OCI-LY3 (cell line): Measurements from ENCODE around the gene CNTNAP2.

Experiments used
- H2AFZ ChIP-seq: fragments of 200-600, 300-600 bp; shearing (Covaris generic); 2 replicates; pipeline ENCODE4 v1.6.0; 2014; ENCODE audit warnings: antibody characterized with exemption, low read depth, low read length
- H3K27ac ChIP-seq: fragments of 200-600, 300-600 bp; sonication (generic); 2 replicates; pipeline ENCODE4 v1.5.1; 2014; ENCODE audit warnings: mild to moderate bottlenecking, low read length, moderate library complexity, mixed read lengths
- H3K27me3 ChIP-seq: fragments of 200-600, 300-600 bp; sonication (generic); 2 replicates; pipeline ENCODE4 v1.6.1; 2014; ENCODE audit warnings: low read depth, low read length, mixed read lengths
- H3K36me3 ChIP-seq: fragments of 200-600, 300-600 bp; sonication (generic); replicated peaks from 2 replicates; pipeline ENCODE3; 2014; ENCODE audit warnings: low read depth, low read length, mixed read lengths
- H3K4me1 ChIP-seq: fragments of 300-600, 200-600 bp; sonication (generic); 2 replicates; pipeline ENCODE4 v1.6.1; 2014; ENCODE audit warnings: low read length, mixed read lengths
- H3K4me2 ChIP-seq: fragments of 200-600, 300-600 bp; sonication (generic); 2 replicates; pipeline ENCODE4 v1.6.1; 2014; ENCODE audit warnings: low read length, mixed read lengths
- H3K4me3 ChIP-seq: fragments of 300-600, 200-600 bp; sonication (generic); 2 replicates; pipeline ENCODE4 v1.5.1; 2014; ENCODE audit warnings: antibody characterized with exemption, mild to moderate bottlenecking, low read length, moderate library complexity
- H3K79me2 ChIP-seq: fragments of 300-600, 200-600 bp; shearing (Covaris generic); 2 replicates; pipeline ENCODE4 v1.6.1; 2014; ENCODE audit warnings: mild to moderate bottlenecking, low read length, mixed read lengths
- H3K9ac ChIP-seq: fragments of 300-600, 200-600 bp; shearing (Covaris generic); 2 replicates; pipeline ENCODE4 v1.6.0; 2014; ENCODE audit warnings: mild to moderate bottlenecking, low read length, moderate library complexity
- H3K9me3 ChIP-seq: fragments of 200-600, 300-600 bp; shearing (Covaris generic); 2 replicates; pipeline ENCODE4 v1.6.1; 2014; ENCODE audit warnings: low read length, mixed read lengths; ENCODE audit not compliant: insufficient read depth
- H4K20me1 ChIP-seq: fragments of 200-600, 300-600 bp; sonication (generic); 2 replicates; pipeline ENCODE4 v1.6.1; 2016; ENCODE audit warnings: low read length, mixed read lengths; ENCODE audit not compliant: insufficient read depth
- CTCF ChIP-seq: fragments of 200-600, 300-600 bp; sonication (generic); IDR thresholded peaks from 2 replicates; pipeline ENCODE4 v1.5.1; 2014; ENCODE audit warnings: antibody characterized with exemption, low read length, low read depth
- EZH2phosphoT487 ChIP-seq: fragments of 200-600 bp; shearing (Covaris generic); IDR thresholded peaks from 2 replicates; pipeline ENCODE4 v1.6.1; 2018; ENCODE audit warnings: antibody characterized with exemption, mixed run types, low read depth

The CNTNAP2 gene

GRCh38 chr7:148436135-148436534, 2319.5 kb downstream of the CNTNAP2 start:
- H3K27me3 ChIP-seq, result 0 out of 2 replicates have a peak, but pooled peaks cover 7% of the 10 kb centered on the region
- no peak overlapping the region for H2AFZ ChIP-seq
- H3K27ac ChIP-seq, result no peak overlapping the region
- H3K4me3 ChIP-seq, result no peak overlapping the region
- H3K36me3 ChIP-seq, result no peaks in the 10 kb centered on the region
- no peak for TF ChIP-seq EZH2phosphoT487
- TF ChIP-seq CTCF, result no peak
- no peaks in the 10 kb centered on the region for H4K20me1 ChIP-seq
- H3K79me2 ChIP-seq, result no peaks in the 10 kb centered on the region
- H3K9me3 ChIP-seq, result no peaks in the 10 kb centered on the region
- H3K4me2 ChIP-seq, result peak overlapping the region; percentile 11; the same call in 1 of the 2 replicates
- no peak overlapping the region for H3K9ac ChIP-seq
- peaks cover 12% of the 10 kb centered on the region for H3K4me1 ChIP-seq

GRCh38 chr7:148436571-148436970, 2320.0 kb downstream of the CNTNAP2 start:
- Histone ChIP-seq H2AFZ (no peak overlapping the region), H3K79me2 (no peaks in the 10 kb centered on the region), H3K4me3 (no peak overlapping the region), H3K9me3 (no peaks in the 10 kb centered on the region), H3K27me3 (0 out of 2 replicates have a peak, but pooled peaks cover 7% of the 10 kb centered on the region), H3K27ac (no peak overlapping the region), H3K4me1 (peaks cover 12% of the 10 kb centered on the region), H3K36me3 (no peaks in the 10 kb centered on the region), H3K9ac (no peak overlapping the region), H4K20me1 (no peaks in the 10 kb centered on the region), H3K4me2 (peak overlapping the region; percentile 11; the same call in 1 of the 2 replicates)
- TF ChIP-seq EZH2phosphoT487 (no peak), CTCF (no peak)

- no peak for TF ChIP-seq EZH2phosphoT487
- no peak for TF ChIP-seq CTCF
- H2AFZ ChIP-seq, result no peak overlapping the region
Measured at GRCh38 chr7:148437043-148437442, 2320.4 kb downstream of the CNTNAP2 start.

GRCh38 chr7:148442141-148442655, 2325.6 kb downstream of the CNTNAP2 start:
- H3K27me3 ChIP-seq, result 0 out of 2 replicates have a peak, but pooled peaks cover 4% of the 10 kb centered on the region
- no peak overlapping the region for H3K4me3 ChIP-seq
- H3K4me1 ChIP-seq, result peaks cover 6% of the 10 kb centered on the region
- no peak for TF ChIP-seq EZH2phosphoT487
- no peak for TF ChIP-seq CTCF
- no peaks in the 10 kb centered on the region for H3K79me2 ChIP-seq
- H3K4me2 ChIP-seq, result no peak overlapping the region
- H3K27ac ChIP-seq, result no peak overlapping the region
- no peak overlapping the region for H2AFZ ChIP-seq
- H4K20me1 ChIP-seq, result no peaks in the 10 kb centered on the region
- H3K9me3 ChIP-seq, result peaks cover 4% of the 10 kb centered on the region; the same call in 1 of the 2 replicates
- peaks cover 3% of the 10 kb centered on the region for H3K36me3 ChIP-seq
- H3K9ac ChIP-seq, result no peak overlapping the region

More at GRCh38 chr7:148437043-148437442, 2320.4 kb downstream of the CNTNAP2 start:
- peaks cover 12% of the 10 kb centered on the region for H3K4me1 ChIP-seq
- no peak overlapping the region for H3K4me2 ChIP-seq
- no peak overlapping the region for H3K27ac ChIP-seq
- no peaks in the 10 kb centered on the region for H3K9me3 ChIP-seq
- no peaks in the 10 kb centered on the region for H4K20me1 ChIP-seq
- no peak overlapping the region for H3K9ac ChIP-seq
- no peak overlapping the region for H3K4me3 ChIP-seq
- 0 out of 2 replicates have a peak, but pooled peaks cover 7% of the 10 kb centered on the region for H3K27me3 ChIP-seq
- no peaks in the 10 kb centered on the region for H3K79me2 ChIP-seq
- no peaks in the 10 kb centered on the region for H3K36me3 ChIP-seq
